ENCODE measurements around the gene RSBN1L. TPM values are rescaled to one million over a fixed set of nuclear protein-coding genes. Genes with fewer than 3 reads are reported as not detected.

RSBN1L gene
- total and polyA plus RNA-seq, 4 donors: 26.1 to 53.5 (median 31.1) TPM

GRCh38 chr7:77794000-77794399, 97.7 kb downstream of the RSBN1L start:
- no peaks in the 10 kb centered on the region for H3K9me3 ChIP-seq (ENCODE audit: control insufficient read depth, insufficient read depth, low read length)
- 100% methylated on average over 1 of the region's 4 CpGs for WGBS (ENCODE audit: insufficient coverage)
- no peak for DNase-seq (ENCODE audit: low read depth in 4 of 6, low spot score in 6 of 6)
- H3K27me3 ChIP-seq (ENCODE audit: control insufficient read depth, insufficient read depth, low read length): no peaks in the 10 kb centered on the region
- H3K4me3 ChIP-seq (ENCODE audit: low read depth, low read length): no peak overlapping the region
- H3K36me3 ChIP-seq (ENCODE audit: control insufficient read depth, insufficient read depth, low read length): peaks cover 9% of the 10 kb centered on the region
- no peak overlapping the region for H3K27ac ChIP-seq (ENCODE audit: low read depth, low read length)
- H3K4me1 ChIP-seq (ENCODE audit: control insufficient read depth, insufficient read depth, low read length): peaks cover 4% of the 10 kb centered on the region

- Histone ChIP-seq H3K27me3 (ENCODE audit: control insufficient read depth, insufficient read depth, low read length) (no peaks in the 10 kb centered on the region), H3K9me3 (ENCODE audit: control insufficient read depth, insufficient read depth, low read length) (no peaks in the 10 kb centered on the region), H3K4me1 (ENCODE audit: control insufficient read depth, insufficient read depth, low read length) (peaks cover 4% of the 10 kb centered on the region), H3K36me3 (ENCODE audit: control insufficient read depth, insufficient read depth, low read length) (peaks cover 12% of the 10 kb centered on the region), H3K27ac (ENCODE audit: low read depth, low read length) (no peak overlapping the region), H3K4me3 (ENCODE audit: low read depth, low read length) (no peak overlapping the region)
- WGBS (ENCODE audit: insufficient coverage): no CpG with 5 or more reads among the region's 3 CpGs
- DNase-seq (ENCODE audit: low read depth in 4 of 6, low spot score in 6 of 6): no peak
Measured at GRCh38 chr7:77796109-77796508, 99.8 kb downstream of the RSBN1L start.

- H3K27ac ChIP-seq (ENCODE audit: low read depth, low read length): no peak overlapping the region
Measured at GRCh38 chr7:77796960-77797359, 100.7 kb downstream of the RSBN1L start.

GRCh38 chr7:77797734-77798393, 101.6 kb downstream of the RSBN1L start:
- DNase-seq (ENCODE audit: low read depth in 4 of 6, low spot score in 6 of 6): no peak
- Histone ChIP-seq H3K9me3 (ENCODE audit: control insufficient read depth, insufficient read depth, low read length) (no peaks in the 10 kb centered on the region), H3K36me3 (ENCODE audit: control insufficient read depth, insufficient read depth, low read length) (peaks cover 12% of the 10 kb centered on the region), H3K27ac (ENCODE audit: low read depth, low read length) (peak overlapping the region; percentile 97), H3K4me3 (ENCODE audit: low read depth, low read length) (peak overlapping the region; percentile 99), H3K27me3 (ENCODE audit: control insufficient read depth, insufficient read depth, low read length) (no peaks in the 10 kb centered on the region), H3K4me1 (ENCODE audit: control insufficient read depth, insufficient read depth, low read length) (peaks cover 4% of the 10 kb centered on the region)
- 0% methylated on average over 34 of the region's 35 CpGs for WGBS (ENCODE audit: insufficient coverage)

More at GRCh38 chr7:77796960-77797359, 100.7 kb downstream of the RSBN1L start:
- H3K27me3 ChIP-seq (ENCODE audit: control insufficient read depth, insufficient read depth, low read length): no peaks in the 10 kb centered on the region
- DNase-seq (ENCODE audit: low read depth in 4 of 6, low spot score in 6 of 6): no peak
- peaks cover 12% of the 10 kb centered on the region for H3K36me3 ChIP-seq (ENCODE audit: control insufficient read depth, insufficient read depth, low read length)
- H3K4me1 ChIP-seq (ENCODE audit: control insufficient read depth, insufficient read depth, low read length): peaks cover 4% of the 10 kb centered on the region
- H3K9me3 ChIP-seq (ENCODE audit: control insufficient read depth, insufficient read depth, low read length): no peaks in the 10 kb centered on the region
- H3K4me3 ChIP-seq (ENCODE audit: low read depth, low read length): peak overlapping the region; percentile 99
- no CpG with 5 or more reads among the region's 5 CpGs for WGBS (ENCODE audit: insufficient coverage)

- H3K36me3 ChIP-seq (ENCODE audit: control insufficient read depth, insufficient read depth, low read length): peaks cover 9% of the 10 kb centered on the region
- H3K4me1 ChIP-seq (ENCODE audit: control insufficient read depth, insufficient read depth, low read length): peaks cover 4% of the 10 kb centered on the region
- H3K4me3 ChIP-seq (ENCODE audit: low read depth, low read length): peak within 1 kb of the TSS; percentile 99
- 0% methylated on average over 61 of the region's 61 CpGs for WGBS (ENCODE audit: insufficient coverage)
- peak; percentile 97 to 100 (median 98) for DNase-seq (ENCODE audit: low read depth in 4 of 6, low spot score in 6 of 6)
- H3K9me3 ChIP-seq (ENCODE audit: control insufficient read depth, insufficient read depth, low read length): no peaks in the 10 kb centered on the region
- H3K27ac ChIP-seq (ENCODE audit: low read depth, low read length): peak within 1 kb of the TSS; percentile 97
- no peaks in the 10 kb centered on the region for H3K27me3 ChIP-seq (ENCODE audit: control insufficient read depth, insufficient read depth, low read length)
Measured at GRCh38 chr7:77798394-77799077, 102.3 kb downstream of the RSBN1L start, which contains the start of the genes PHTF2 and TMEM60. Gene PHTF2 (plus strand): TSS chr7:77798773. Gene TMEM60 (minus strand): TSS chr7:77798434. CDS start chr7:77794373, 4,061 bp downstream.

- peak; percentile 26 to 76 (median 38) for DNase-seq (ENCODE audit: low read depth in 4 of 6, low spot score in 6 of 6)
- H3K4me3 ChIP-seq (ENCODE audit: low read depth, low read length): peak overlapping the region; percentile 99
- H3K36me3 ChIP-seq (ENCODE audit: control insufficient read depth, insufficient read depth, low read length): peaks cover 9% of the 10 kb centered on the region
- peaks cover 4% of the 10 kb centered on the region for H3K4me1 ChIP-seq (ENCODE audit: control insufficient read depth, insufficient read depth, low read length)
- no peaks in the 10 kb centered on the region for H3K27me3 ChIP-seq (ENCODE audit: control insufficient read depth, insufficient read depth, low read length)
- WGBS (ENCODE audit: insufficient coverage): 0% methylated on average over 49 of the region's 55 CpGs
- peak overlapping the region; percentile 97 for H3K27ac ChIP-seq (ENCODE audit: low read depth, low read length)
- H3K9me3 ChIP-seq (ENCODE audit: control insufficient read depth, insufficient read depth, low read length): no peaks in the 10 kb centered on the region
Measured at GRCh38 chr7:77799078-77799964, 103.1 kb downstream of the RSBN1L start.

- Histone ChIP-seq H3K27ac (ENCODE audit: low read depth, low read length) (no peak overlapping the region), H3K9me3 (ENCODE audit: control insufficient read depth, insufficient read depth, low read length) (peaks cover 1% of the 10 kb centered on the region), H3K36me3 (ENCODE audit: control insufficient read depth, insufficient read depth, low read length) (peaks cover 4% of the 10 kb centered on the region), H3K4me1 (ENCODE audit: control insufficient read depth, insufficient read depth, low read length) (peaks cover 4% of the 10 kb centered on the region), H3K4me3 (ENCODE audit: low read depth, low read length) (peak overlapping the region; percentile 99), H3K27me3 (ENCODE audit: control insufficient read depth, insufficient read depth, low read length) (no peaks in the 10 kb centered on the region)
- whole genome bisulfite sequencing (ENCODE audit: insufficient coverage): 64% methylated on average over 2 of the region's 4 CpGs
- no peak for DNase-seq (ENCODE audit: low read depth in 4 of 6, low spot score in 6 of 6)
Measured at GRCh38 chr7:77800158-77800557, 103.9 kb downstream of the RSBN1L start.

- H3K36me3 ChIP-seq (ENCODE audit: control insufficient read depth, insufficient read depth, low read length): peaks cover 3% of the 10 kb centered on the region
- no peak overlapping the region for H3K4me3 ChIP-seq (ENCODE audit: low read depth, low read length)
- WGBS (ENCODE audit: insufficient coverage): no CpG with 5 or more reads among the region's 2 CpGs
- H3K27me3 ChIP-seq (ENCODE audit: control insufficient read depth, insufficient read depth, low read length): no peaks in the 10 kb centered on the region
- H3K27ac ChIP-seq (ENCODE audit: low read depth, low read length): no peak overlapping the region
- H3K9me3 ChIP-seq (ENCODE audit: control insufficient read depth, insufficient read depth, low read length): peaks cover 3% of the 10 kb centered on the region
- DNase-seq (ENCODE audit: low read depth in 4 of 6, low spot score in 6 of 6): peak in 1 of 6 donors; percentile 25
- H3K4me1 ChIP-seq (ENCODE audit: control insufficient read depth, insufficient read depth, low read length): peaks cover 4% of the 10 kb centered on the region
Measured at GRCh38 chr7:77800730-77801129, 104.5 kb downstream of the RSBN1L start.

Data from spinal cord (tissue), 10 donors.